Epithelial cell of esophagus (primary cell): ENCODE results near the gene ARID1B.

ENCODE experiments used
- DNase-seq: peaks from one replicate; pipeline ENCODE4 v3.0.0; 2010; ENCODE audit warnings: low read depth
- H3K4me3 ChIP-seq: 2 replicates; pipeline ENCODE4 v1.5.1; 2011; ENCODE audit warnings: mild to moderate bottlenecking, low read length, control low read depth
- TF ChIP-seq, protein P1 (sequence below): IDR thresholded peaks from 2 replicates; pipeline ENCODE4 v1.5.1; 2011; ENCODE audit warnings: low read depth, mild to moderate bottlenecking, low read length, control low read depth, inconsistent platforms; ENCODE audit not compliant: insufficient read depth; ENCODE audit errors: missing control alignments

ARID1B gene

GRCh38 chr6:157172231-157172701, 395.1 kb downstream of the ARID1B start:
- no peak overlapping the region for H3K4me3 ChIP-seq
- DNase-seq, result no peak
- TF ChIP-seq, protein P1, sequence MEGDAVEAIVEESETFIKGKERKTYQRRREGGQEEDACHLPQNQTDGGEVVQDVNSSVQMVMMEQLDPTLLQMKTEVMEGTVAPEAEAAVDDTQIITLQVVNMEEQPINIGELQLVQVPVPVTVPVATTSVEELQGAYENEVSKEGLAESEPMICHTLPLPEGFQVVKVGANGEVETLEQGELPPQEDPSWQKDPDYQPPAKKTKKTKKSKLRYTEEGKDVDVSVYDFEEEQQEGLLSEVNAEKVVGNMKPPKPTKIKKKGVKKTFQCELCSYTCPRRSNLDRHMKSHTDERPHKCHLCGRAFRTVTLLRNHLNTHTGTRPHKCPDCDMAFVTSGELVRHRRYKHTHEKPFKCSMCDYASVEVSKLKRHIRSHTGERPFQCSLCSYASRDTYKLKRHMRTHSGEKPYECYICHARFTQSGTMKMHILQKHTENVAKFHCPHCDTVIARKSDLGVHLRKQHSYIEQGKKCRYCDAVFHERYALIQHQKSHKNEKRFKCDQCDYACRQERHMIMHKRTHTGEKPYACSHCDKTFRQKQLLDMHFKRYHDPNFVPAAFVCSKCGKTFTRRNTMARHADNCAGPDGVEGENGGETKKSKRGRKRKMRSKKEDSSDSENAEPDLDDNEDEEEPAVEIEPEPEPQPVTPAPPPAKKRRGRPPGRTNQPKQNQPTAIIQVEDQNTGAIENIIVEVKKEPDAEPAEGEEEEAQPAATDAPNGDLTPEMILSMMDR, result no peak

DNA sequence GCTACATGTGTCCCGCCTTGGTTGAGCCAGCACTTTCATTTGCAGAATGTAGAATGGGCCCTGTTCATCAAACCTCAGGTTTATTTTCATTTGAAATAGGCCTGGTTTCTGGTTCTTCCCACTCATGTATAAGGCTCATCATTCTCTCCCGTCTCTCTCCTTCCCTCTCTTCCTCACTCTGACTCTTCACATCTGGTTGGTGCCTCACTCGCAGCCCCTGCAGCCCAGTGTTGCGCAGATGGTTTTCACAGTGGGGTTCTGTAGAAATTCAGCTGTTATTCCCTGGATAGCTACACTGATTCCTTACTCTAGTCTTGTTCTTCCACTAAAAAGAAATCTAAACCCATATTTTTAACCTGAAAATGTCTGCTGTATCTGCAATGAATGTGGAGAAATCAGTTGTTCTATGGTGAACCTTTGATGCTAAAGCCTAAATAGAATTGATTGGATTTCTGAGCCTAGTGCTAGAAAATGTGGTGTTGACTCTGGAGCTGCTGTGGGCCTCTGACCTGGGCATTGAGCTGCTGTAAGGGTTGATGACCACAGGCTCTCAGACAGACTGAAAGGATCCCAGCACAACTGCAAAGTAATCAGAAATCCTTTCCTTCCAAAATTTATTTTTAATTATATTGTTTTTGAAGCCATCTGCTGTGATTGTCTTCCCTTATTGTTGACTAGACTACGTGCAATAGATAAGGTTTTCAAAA, 395.8 kb downstream of the ARID1B start:
- TF ChIP-seq, protein P1, result no peak
- DNase-seq, result no peak
- H3K4me3 ChIP-seq, result no peak overlapping the region

GRCh38 chr6:157173776-157174175, 396.6 kb downstream of the ARID1B start:
- DNase-seq, result no peak
- H3K4me3 ChIP-seq, result no peak overlapping the region
- TF ChIP-seq, protein P1, result no peak

- TF ChIP-seq, protein P1, result no peak
- no peak overlapping the region for H3K4me3 ChIP-seq
- DNase-seq, result no peak
Observed at GRCh38 chr6:157174731-157175130, 397.6 kb downstream of the ARID1B start.

GRCh38 chr6:157177731-157178336, 400.7 kb downstream of the ARID1B start:
- no peak overlapping the region for H3K4me3 ChIP-seq
- TF ChIP-seq, protein P1, result no peak
- no peak for DNase-seq

GRCh38 chr6:157181649-157182048, 404.5 kb downstream of the ARID1B start:
- TF ChIP-seq, protein P1, result no peak
- peak; percentile 88 for DNase-seq
- no peak overlapping the region for H3K4me3 ChIP-seq
